HG03039 (cell line): ENCODE measurements around the gene CLBA1.

Experiments
- ATAC-seq: cut with Tn5 transposase; IDR thresholded peaks from one replicate; pipeline ENCODE4 v1.9.1; 2021; ENCODE audit warnings: mild to moderate bottlenecking, moderate library complexity; ENCODE audit not compliant: unreplicated experiment

The CLBA1 gene

GRCh38 chr14:105042813-105043212 lies 57.2 kb downstream of the CLBA1 start:
- ATAC-seq = no peak

DNA sequence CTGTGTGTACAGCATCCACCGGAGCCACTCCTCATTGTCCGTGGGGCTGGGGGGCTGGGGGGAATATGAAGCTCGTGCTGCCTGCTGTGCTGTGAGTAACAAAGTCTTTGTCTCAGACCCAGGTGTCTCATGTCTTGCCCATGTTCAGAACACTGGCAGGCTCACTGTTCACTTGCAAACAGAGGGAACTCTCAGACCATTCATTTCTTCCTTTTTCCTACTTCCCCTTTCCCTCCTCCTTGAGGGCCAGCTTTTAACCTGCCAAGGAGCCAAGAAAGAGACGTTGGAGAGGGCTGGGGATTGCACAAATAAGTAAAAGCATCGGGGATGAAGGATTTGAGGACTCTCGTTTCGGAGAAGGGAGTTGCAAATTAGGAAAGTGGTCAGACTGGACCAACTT lies 58.1 kb downstream of the CLBA1 start:
- no peak for ATAC-seq
